ENCODE data around the gene LMNB1. TPM values are rescaled to one million over a fixed set of nuclear protein-coding genes. Genes with fewer than 3 reads are reported as not detected.

The LMNB1 gene, protein sequence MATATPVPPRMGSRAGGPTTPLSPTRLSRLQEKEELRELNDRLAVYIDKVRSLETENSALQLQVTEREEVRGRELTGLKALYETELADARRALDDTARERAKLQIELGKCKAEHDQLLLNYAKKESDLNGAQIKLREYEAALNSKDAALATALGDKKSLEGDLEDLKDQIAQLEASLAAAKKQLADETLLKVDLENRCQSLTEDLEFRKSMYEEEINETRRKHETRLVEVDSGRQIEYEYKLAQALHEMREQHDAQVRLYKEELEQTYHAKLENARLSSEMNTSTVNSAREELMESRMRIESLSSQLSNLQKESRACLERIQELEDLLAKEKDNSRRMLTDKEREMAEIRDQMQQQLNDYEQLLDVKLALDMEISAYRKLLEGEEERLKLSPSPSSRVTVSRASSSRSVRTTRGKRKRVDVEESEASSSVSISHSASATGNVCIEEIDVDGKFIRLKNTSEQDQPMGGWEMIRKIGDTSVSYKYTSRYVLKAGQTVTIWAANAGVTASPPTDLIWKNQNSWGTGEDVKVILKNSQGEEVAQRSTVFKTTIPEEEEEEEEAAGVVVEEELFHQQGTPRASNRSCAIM
- 57.3 and 86.6 TPM in 2 replicates for total RNA-seq

DNA sequence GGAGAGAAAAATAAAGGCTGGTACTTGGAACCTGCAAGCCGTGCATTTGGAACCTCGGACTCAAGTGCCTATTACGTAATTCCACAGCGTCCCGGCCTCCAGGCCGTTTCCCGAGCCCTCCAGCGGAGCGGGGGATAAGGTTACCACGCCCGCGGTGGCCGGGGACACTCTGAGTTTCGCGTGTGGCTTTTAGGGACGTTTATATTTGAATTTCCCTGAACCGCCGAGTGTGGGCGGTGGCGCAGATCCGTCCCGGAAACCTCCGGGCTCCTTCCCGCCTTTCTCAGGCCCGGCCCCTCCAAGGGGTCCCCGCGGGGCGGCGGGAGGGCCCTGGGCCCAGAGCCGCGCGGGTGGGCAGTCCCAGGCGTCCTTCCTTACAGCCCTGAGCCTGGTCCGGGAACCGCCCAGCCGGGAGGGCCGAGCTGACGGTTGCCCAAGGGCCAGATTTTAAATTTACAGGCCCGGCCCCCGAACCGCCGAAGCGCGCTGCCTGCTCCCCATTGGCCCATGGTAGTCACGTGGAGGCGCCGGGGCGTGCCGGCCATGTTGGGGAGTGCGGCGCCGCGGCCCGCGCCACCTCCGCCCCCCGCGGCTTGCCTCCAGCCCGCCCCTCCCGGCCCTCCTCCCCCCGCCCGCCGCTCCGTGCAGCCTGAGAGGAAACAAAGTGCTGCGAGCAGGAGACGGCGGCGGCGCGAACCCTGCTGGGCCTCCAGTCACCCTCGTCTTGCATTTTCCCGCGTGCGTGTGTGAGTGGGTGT, at the start of gene LMNB1:
Gene LMNB1, plus strand, starts transcription at position 638 of the 758 bp plus-strand sequence. CDS start 373 bp downstream, outside the sequence.

Other genes starting within 250 kb of the LMNB1 start
- gene ALDH7A1, start 181.9 kb upstream of the LMNB1 start, total RNA-seq = 24.4 and 31.3 TPM in 2 replicates
- 22.4 and 42.8 TPM in 2 replicates for gene PHAX, start 176.2 kb upstream of the LMNB1 start, total RNA-seq

Data from epithelial cell of alveolus of lung (primary cell).